ENCODE measurements around the gene ECI2. TPM values are rescaled to one million over a fixed set of nuclear protein-coding genes. Genes with fewer than 3 reads are reported as not detected.

Gene ECI2
- total and polyA plus RNA-seq, 10 donors, result 25.9 to 61.0 (median 34.7) TPM

- H3K4me1 ChIP-seq, result peaks cover 0 to 5% (median 0%) of the 10 kb centered on the region in 6 donors
- no peak for DNase-seq
- H3K36me3 ChIP-seq, result no peaks in the 10 kb centered on the region
- H3K27me3 ChIP-seq (replicated peaks in 1 of 7), result no peaks in the 10 kb centered on the region
- WGBS, 5 donors, result 81 to 84% (median 84%) methylated on average over 6 of the region's 6 CpGs
- H3K4me3 ChIP-seq, result no peak overlapping the region
- H3K9me3 ChIP-seq, result peaks cover 0 to 9% (median 6%) of the 10 kb centered on the region in 8 donors
- intact Hi-C loops (cut with DNase I; ENCODE audit: low total_unique reads), result no loop called here
- H3K27ac ChIP-seq, result no peak overlapping the region
- TF ChIP-seq POLR2A (IDR thresholded peaks at IDR 0.05), result no peak
- TF ChIP-seq, protein P1, sequence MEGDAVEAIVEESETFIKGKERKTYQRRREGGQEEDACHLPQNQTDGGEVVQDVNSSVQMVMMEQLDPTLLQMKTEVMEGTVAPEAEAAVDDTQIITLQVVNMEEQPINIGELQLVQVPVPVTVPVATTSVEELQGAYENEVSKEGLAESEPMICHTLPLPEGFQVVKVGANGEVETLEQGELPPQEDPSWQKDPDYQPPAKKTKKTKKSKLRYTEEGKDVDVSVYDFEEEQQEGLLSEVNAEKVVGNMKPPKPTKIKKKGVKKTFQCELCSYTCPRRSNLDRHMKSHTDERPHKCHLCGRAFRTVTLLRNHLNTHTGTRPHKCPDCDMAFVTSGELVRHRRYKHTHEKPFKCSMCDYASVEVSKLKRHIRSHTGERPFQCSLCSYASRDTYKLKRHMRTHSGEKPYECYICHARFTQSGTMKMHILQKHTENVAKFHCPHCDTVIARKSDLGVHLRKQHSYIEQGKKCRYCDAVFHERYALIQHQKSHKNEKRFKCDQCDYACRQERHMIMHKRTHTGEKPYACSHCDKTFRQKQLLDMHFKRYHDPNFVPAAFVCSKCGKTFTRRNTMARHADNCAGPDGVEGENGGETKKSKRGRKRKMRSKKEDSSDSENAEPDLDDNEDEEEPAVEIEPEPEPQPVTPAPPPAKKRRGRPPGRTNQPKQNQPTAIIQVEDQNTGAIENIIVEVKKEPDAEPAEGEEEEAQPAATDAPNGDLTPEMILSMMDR (IDR thresholded peaks at IDR 0.05 in 8 of 11, conservative IDR thresholded peaks at IDR 0.05 in 3 of 11), result no peak
- no peak for TF ChIP-seq POLR2AphosphoS5 (IDR thresholded peaks at IDR 0.05)
Measured at GRCh38 chr6:4164456-4164855, 29.1 kb upstream of the ECI2 start.

- no peak for DNase-seq
- WGBS, 5 donors, result 90 to 99% (median 93%) methylated on average over 4 of the region's 4 CpGs
- Histone ChIP-seq H3K4me1 (peaks cover 0 to 5% (median 0%) of the 10 kb centered on the region in 6 donors), H3K36me3 (no peaks in the 10 kb centered on the region), H3K9me3 (peaks cover 0 to 9% (median 6%) of the 10 kb centered on the region in 8 donors), H3K4me3 (no peak overlapping the region), H3K27ac (no peak overlapping the region), H3K27me3 (replicated peaks in 1 of 7) (no peaks in the 10 kb centered on the region)
- intact Hi-C loops (cut with DNase I; ENCODE audit: low total_unique reads), result no loop called here
- TF ChIP-seq POLR2A (IDR thresholded peaks at IDR 0.05), result no peak
- no peak for TF ChIP-seq POLR2AphosphoS5 (IDR thresholded peaks at IDR 0.05)
- TF ChIP-seq, protein P1 (IDR thresholded peaks at IDR 0.05 in 8 of 11, conservative IDR thresholded peaks at IDR 0.05 in 3 of 11), result no peak
Measured at GRCh38 chr6:4164117-4164442, 28.7 kb upstream of the ECI2 start.

- intact Hi-C loops (cut with DNase I; ENCODE audit: low total_unique reads), result no loop called here
- H3K4me3 ChIP-seq, result no peak overlapping the region
- no peak overlapping the region for H3K27ac ChIP-seq
- H3K9me3 ChIP-seq, result peaks cover 0 to 9% (median 6%) of the 10 kb centered on the region in 8 donors
- peaks cover 0 to 5% (median 0%) of the 10 kb centered on the region in 6 donors for H3K4me1 ChIP-seq
- no peaks in the 10 kb centered on the region for H3K27me3 ChIP-seq (replicated peaks in 1 of 7)
- WGBS, 5 donors, result 79 to 86% (median 82%) methylated on average over 10 of the region's 10 CpGs
- TF ChIP-seq, protein P1 (IDR thresholded peaks at IDR 0.05 in 8 of 11, conservative IDR thresholded peaks at IDR 0.05 in 3 of 11), result no peak
- TF ChIP-seq POLR2AphosphoS5 (IDR thresholded peaks at IDR 0.05), result no peak
- no peak for TF ChIP-seq POLR2A (IDR thresholded peaks at IDR 0.05)
- no peaks in the 10 kb centered on the region for H3K36me3 ChIP-seq
- DNase-seq, result no peak
Measured at GRCh38 chr6:4163408-4164116, 28.2 kb upstream of the ECI2 start.

GRCh38 chr6:4162370-4162769 lies 27.0 kb upstream of the ECI2 start:
- Histone ChIP-seq H3K27me3 (replicated peaks in 1 of 7) (no peaks in the 10 kb centered on the region), H3K27ac (no peak overlapping the region), H3K36me3 (no peaks in the 10 kb centered on the region), H3K4me3 (no peak overlapping the region), H3K4me1 (peaks cover 0 to 5% (median 0%) of the 10 kb centered on the region in 6 donors), H3K9me3 (peaks cover 0 to 1% (median 0%) of the 10 kb centered on the region in 8 donors)
- TF ChIP-seq POLR2A (IDR thresholded peaks at IDR 0.05), result no peak
- TF ChIP-seq POLR2AphosphoS5 (IDR thresholded peaks at IDR 0.05), result no peak
- TF ChIP-seq, protein P1 (IDR thresholded peaks at IDR 0.05 in 8 of 11, conservative IDR thresholded peaks at IDR 0.05 in 3 of 11), result no peak
- WGBS, 5 donors, result 71 to 93% (median 75%) methylated on average over 1 of the region's 1 CpG
- intact Hi-C loops (cut with DNase I; ENCODE audit: low total_unique reads), result no loop called here
- no peak for DNase-seq
